Fibroblast of lung (primary cell): ENCODE measurements around the gene SLC6A12. TPM values are rescaled to one million over a fixed set of nuclear protein-coding genes. Genes with fewer than 3 reads are reported as not detected.

Source experiments
- DNase-seq, 2 donors: peaks; one replicate each; pipeline versions ENCODE4 v3.0.0 to v3.0.0-alpha.2; 2010; ENCODE audit warnings: low read depth in 2 of 2
- H2AFZ ChIP-seq: 2 replicates; pipeline ENCODE4 v1.5.1; 2012; ENCODE audit warnings: low read length, control low read depth, inconsistent platforms
- H3K27ac ChIP-seq: 2 replicates; pipeline ENCODE4 v1.5.1; 2011; ENCODE audit warnings: low read length, control low read depth; ENCODE audit not compliant: insufficient read depth
- H3K27me3 ChIP-seq: 2 replicates; pipeline ENCODE4 v1.5.1; 2011; ENCODE audit warnings: mild to moderate bottlenecking, low read length; ENCODE audit not compliant: control insufficient read depth, insufficient read depth
- H3K36me3 ChIP-seq: 2 replicates; pipeline ENCODE4 v1.5.1; 2011; ENCODE audit warnings: low read length; ENCODE audit not compliant: control insufficient read depth, insufficient read depth
- H3K4me1 ChIP-seq: 2 replicates; pipeline ENCODE4 v1.5.1; 2011; ENCODE audit warnings: low read length; ENCODE audit not compliant: control insufficient read depth, insufficient read depth; ENCODE audit errors: extremely low read depth
- H3K4me2 ChIP-seq: 2 replicates; pipeline ENCODE4 v1.5.1; 2011; ENCODE audit warnings: low read length, control low read depth; ENCODE audit not compliant: insufficient read depth; ENCODE audit errors: extremely low read depth
- H3K4me3 ChIP-seq, 4 experiments: fragments of 200-600 bp in 1 of 4; sonication (generic) in 1 of 4; replicated peaks in 1 of 4; 2 replicates each; pipeline ENCODE4 v1.5.1; 2011 to 2016; ENCODE audit warnings: low read length in 4 of 4, low read depth in 3 of 4, mild to moderate bottlenecking in 3 of 4, control low read depth in 2 of 4, inconsistent platforms in 1 of 4, mixed read lengths in 1 of 4; ENCODE audit not compliant: insufficient read depth in 1 of 4; ENCODE audit errors: control extremely low read depth in 1 of 4
- H3K79me2 ChIP-seq: 2 replicates; pipeline ENCODE4 v1.5.1; 2012; ENCODE audit warnings: mild to moderate bottlenecking, low read length, inconsistent platforms; ENCODE audit not compliant: control insufficient read depth, insufficient read depth
- H3K9ac ChIP-seq: 2 replicates; pipeline ENCODE4 v1.5.1; 2011; ENCODE audit warnings: mild to moderate bottlenecking, low read length, control low read depth; ENCODE audit not compliant: insufficient read depth
- H3K9me3 ChIP-seq: 2 replicates; pipeline ENCODE4 v1.5.1; 2012; ENCODE audit warnings: low read depth, low read length; ENCODE audit not compliant: control insufficient read depth, insufficient read depth
- H4K20me1 ChIP-seq: 2 replicates; pipeline ENCODE4 v1.5.1; 2011; ENCODE audit warnings: low read length; ENCODE audit not compliant: control insufficient read depth, insufficient read depth; ENCODE audit errors: extremely low read depth
- CTCF ChIP-seq, 2 donors: IDR thresholded peaks in 1 of 2; conservative IDR thresholded peaks in 1 of 2; 1 replicate in 1 of 2; 2 replicates in 1 of 2; pipeline ENCODE4 v1.5.1; 2011 to 2012; ENCODE audit warnings: low read length in 2 of 2, control low read depth in 1 of 2, inconsistent platforms in 1 of 2, low read depth in 1 of 2, mild to moderate bottlenecking in 1 of 2
- EZH2 ChIP-seq: IDR thresholded peaks from 2 replicates; pipeline ENCODE4 v1.5.1; 2012; ENCODE audit warnings: low read length, control low read depth, mild to moderate bottlenecking; ENCODE audit errors: missing control alignments
- polyA plus RNA-seq, 2 donors: library from polyadenylated mRNA; depleted of rRNA in 1 of 2; stranded (reverse) in 1 of 2; unstranded in 1 of 2; fragments of >200 nt; gene quantifications; 2 replicates each; pipeline ENCODE4 v1.2.1, GENCODE V29; 2011 to 2012; ENCODE audit warnings: missing spikeins in 1 of 2
- total RNA-seq: library from RNA; depleted of rRNA; stranded (reverse); fragments of >200 nt; gene quantifications from 2 replicates; pipeline ENCODE4 v1.2.1, GENCODE V29; 2014

Gene SLC6A12
- total and polyA plus RNA-seq, 2 donors (not counting 1 experiment from before 2014, with no cell fraction given): not detected

- no peak overlapping the region for H3K4me2 ChIP-seq
- no peaks in the 10 kb centered on the region for H3K27me3 ChIP-seq
- TF ChIP-seq CTCF (conservative IDR thresholded peaks at IDR 0.05 in 1 of 2, IDR thresholded peaks at IDR 0.05 in 1 of 2; ENCODE audit: low read depth in 1 of 2, low read length in 2 of 2) (no peak), EZH2 (no peak)
- no peak overlapping the region for H2AFZ ChIP-seq
- no peaks in the 10 kb centered on the region for H4K20me1 ChIP-seq
- H3K4me3 ChIP-seq: no peak overlapping the region
- H3K9me3 ChIP-seq: no peaks in the 10 kb centered on the region
- no peaks in the 10 kb centered on the region for H3K79me2 ChIP-seq
- no peak for DNase-seq
- H3K4me1 ChIP-seq: peaks cover 9% of the 10 kb centered on the region
- no peak overlapping the region for H3K9ac ChIP-seq
- H3K36me3 ChIP-seq: no peaks in the 10 kb centered on the region
- H3K27ac ChIP-seq: no peak overlapping the region
Observed at GRCh38 chr12:186006-186625, 27.8 kb downstream of the SLC6A12 start.

- Histone ChIP-seq H3K9ac (no peak overlapping the region), H3K36me3 (no peaks in the 10 kb centered on the region), H3K9me3 (no peaks in the 10 kb centered on the region), H3K4me2 (no peak overlapping the region), H3K27ac (no peak overlapping the region), H2AFZ (no peak overlapping the region), H3K4me3 (no peak overlapping the region), H4K20me1 (no peaks in the 10 kb centered on the region), H3K79me2 (no peaks in the 10 kb centered on the region), H3K27me3 (no peaks in the 10 kb centered on the region), H3K4me1 (peaks cover 9% of the 10 kb centered on the region)
- TF ChIP-seq EZH2 (no peak), CTCF (conservative IDR thresholded peaks at IDR 0.05 in 1 of 2, IDR thresholded peaks at IDR 0.05 in 1 of 2; ENCODE audit: low read depth in 1 of 2, low read length in 2 of 2) (no peak)
- no peak for DNase-seq
Observed at GRCh38 chr12:185576-185955, 28.4 kb downstream of the SLC6A12 start.

GRCh38 chr12:184811-185575 is 29.0 kb downstream of the SLC6A12 start:
- H3K27ac ChIP-seq: no peak overlapping the region
- H2AFZ ChIP-seq: no peak overlapping the region
- H3K9ac ChIP-seq: no peak overlapping the region

More at GRCh38 chr12:184811-185575, 29.0 kb downstream of the SLC6A12 start:
- no peak overlapping the region for H3K4me2 ChIP-seq
- H3K4me1 ChIP-seq: peaks cover 9% of the 10 kb centered on the region
- TF ChIP-seq EZH2 (no peak), CTCF (conservative IDR thresholded peaks at IDR 0.05 in 1 of 2, IDR thresholded peaks at IDR 0.05 in 1 of 2; ENCODE audit: low read depth in 1 of 2, low read length in 2 of 2) (no peak)
- H3K9me3 ChIP-seq: no peaks in the 10 kb centered on the region
- H4K20me1 ChIP-seq: no peaks in the 10 kb centered on the region
- H3K27me3 ChIP-seq: no peaks in the 10 kb centered on the region
- no peak overlapping the region for H3K4me3 ChIP-seq
- H3K36me3 ChIP-seq: no peaks in the 10 kb centered on the region
- no peak for DNase-seq
- H3K79me2 ChIP-seq: no peaks in the 10 kb centered on the region
